KMS-11 (cell line): Measurements from ENCODE around the gene PSMD11.
A peak's percentile ranks its signal among the peaks of the same experiment; 100 is the strongest.

Source experiments
- H2AFZ ChIP-seq: fragments of 200-600 bp; sonication (generic); 2 replicates; pipeline ENCODE4 v1.6.1; 2016; ENCODE audit warnings: antibody characterized with exemption, mixed run types, low read depth
- H3K27ac ChIP-seq: fragments of 200-600 bp; sonication (generic); 2 replicates; pipeline ENCODE4 v1.6.1; 2016; ENCODE audit warnings: mild to moderate bottlenecking, mixed run types
- H3K27me3 ChIP-seq: fragments of 200-600 bp; sonication (generic); 2 replicates; pipeline ENCODE4 v1.6.1; 2017; ENCODE audit warnings: mild to moderate bottlenecking, low read depth, mixed run types, moderate library complexity; ENCODE audit not compliant: insufficient read depth
- H3K36me3 ChIP-seq: fragments of 200-600 bp; sonication (generic); 2 replicates; pipeline ENCODE4 v1.6.1; 2017; ENCODE audit warnings: mild to moderate bottlenecking, mixed run types; ENCODE audit not compliant: insufficient read depth
- H3K4me1 ChIP-seq: fragments of 200-600 bp; sonication (generic); 2 replicates; pipeline ENCODE4 v1.6.1; 2016; ENCODE audit warnings: mild to moderate bottlenecking, low read depth, mixed run types; ENCODE audit not compliant: poor library complexity, severe bottlenecking
- H3K4me2 ChIP-seq: fragments of 200-600 bp; sonication (generic); 2 replicates; pipeline ENCODE4 v1.7.0; 2016; ENCODE audit warnings: mild to moderate bottlenecking, mixed run types
- H3K4me3 ChIP-seq: fragments of 200-600 bp; sonication (generic); IDR thresholded peaks from 2 replicates; pipeline ENCODE4 v1.6.1; 2017; ENCODE audit warnings: low read depth, low read length, mixed read lengths; ENCODE audit not compliant: insufficient read depth
- H3K79me2 ChIP-seq: fragments of 200-600 bp; sonication (generic); 2 replicates; pipeline ENCODE4 v1.6.1; 2016; ENCODE audit warnings: low read depth, mixed run types; ENCODE audit not compliant: insufficient read depth
- H3K9ac ChIP-seq: fragments of 200-600 bp; sonication (generic); 2 replicates; pipeline ENCODE4 v1.6.1; 2016; ENCODE audit warnings: mild to moderate bottlenecking, mixed run types
- H4K20me1 ChIP-seq: fragments of 200-600 bp; sonication (generic); 2 replicates; pipeline ENCODE4 v1.6.1; 2016; ENCODE audit warnings: mild to moderate bottlenecking, mixed run types; ENCODE audit not compliant: insufficient read depth
- TF ChIP-seq, protein P1 (sequence below): fragments of 200-600 bp; sonication (generic); conservative IDR thresholded peaks from 2 replicates; pipeline ENCODE4 v1.6.1; 2017; ENCODE audit warnings: low read depth, mild to moderate bottlenecking, antibody characterized with exemption, low read length, moderate library complexity, mixed read lengths

Gene PSMD11

DNA sequence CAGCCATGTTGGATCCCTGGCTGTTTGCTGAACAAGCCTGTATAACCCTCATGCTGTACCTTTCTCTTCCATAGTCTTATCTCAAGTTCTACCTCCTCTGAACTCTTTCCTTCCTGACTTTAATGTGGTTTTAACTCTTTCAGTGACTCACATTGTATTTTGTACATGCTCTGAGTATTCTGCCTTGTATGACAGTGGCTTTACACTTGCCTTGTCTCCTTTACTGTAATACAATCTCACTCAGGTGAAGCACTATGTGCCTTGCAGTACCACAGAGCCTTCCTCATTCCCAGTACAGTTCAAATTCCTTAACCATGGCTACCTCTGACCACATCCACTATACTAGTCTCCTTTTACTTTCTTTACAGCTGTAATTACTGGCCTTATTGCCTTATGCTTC is 14.1 kb downstream of the PSMD11 start:
- Histone ChIP-seq H3K36me3 (peaks cover 58% of the 10 kb centered on the region; the same call in 1 of the 2 replicates), H3K27ac (no peak overlapping the region), H2AFZ (no peak overlapping the region), H4K20me1 (peaks cover 43% of the 10 kb centered on the region), H3K4me1 (peaks cover 46% of the 10 kb centered on the region), H3K4me3 (no peak overlapping the region), H3K9ac (no peak overlapping the region), H3K79me2 (peaks cover 93% of the 10 kb centered on the region), H3K4me2 (no peak overlapping the region), H3K27me3 (no peaks in the 10 kb centered on the region)
- TF ChIP-seq, protein P1, sequence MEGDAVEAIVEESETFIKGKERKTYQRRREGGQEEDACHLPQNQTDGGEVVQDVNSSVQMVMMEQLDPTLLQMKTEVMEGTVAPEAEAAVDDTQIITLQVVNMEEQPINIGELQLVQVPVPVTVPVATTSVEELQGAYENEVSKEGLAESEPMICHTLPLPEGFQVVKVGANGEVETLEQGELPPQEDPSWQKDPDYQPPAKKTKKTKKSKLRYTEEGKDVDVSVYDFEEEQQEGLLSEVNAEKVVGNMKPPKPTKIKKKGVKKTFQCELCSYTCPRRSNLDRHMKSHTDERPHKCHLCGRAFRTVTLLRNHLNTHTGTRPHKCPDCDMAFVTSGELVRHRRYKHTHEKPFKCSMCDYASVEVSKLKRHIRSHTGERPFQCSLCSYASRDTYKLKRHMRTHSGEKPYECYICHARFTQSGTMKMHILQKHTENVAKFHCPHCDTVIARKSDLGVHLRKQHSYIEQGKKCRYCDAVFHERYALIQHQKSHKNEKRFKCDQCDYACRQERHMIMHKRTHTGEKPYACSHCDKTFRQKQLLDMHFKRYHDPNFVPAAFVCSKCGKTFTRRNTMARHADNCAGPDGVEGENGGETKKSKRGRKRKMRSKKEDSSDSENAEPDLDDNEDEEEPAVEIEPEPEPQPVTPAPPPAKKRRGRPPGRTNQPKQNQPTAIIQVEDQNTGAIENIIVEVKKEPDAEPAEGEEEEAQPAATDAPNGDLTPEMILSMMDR, result no peak

DNA sequence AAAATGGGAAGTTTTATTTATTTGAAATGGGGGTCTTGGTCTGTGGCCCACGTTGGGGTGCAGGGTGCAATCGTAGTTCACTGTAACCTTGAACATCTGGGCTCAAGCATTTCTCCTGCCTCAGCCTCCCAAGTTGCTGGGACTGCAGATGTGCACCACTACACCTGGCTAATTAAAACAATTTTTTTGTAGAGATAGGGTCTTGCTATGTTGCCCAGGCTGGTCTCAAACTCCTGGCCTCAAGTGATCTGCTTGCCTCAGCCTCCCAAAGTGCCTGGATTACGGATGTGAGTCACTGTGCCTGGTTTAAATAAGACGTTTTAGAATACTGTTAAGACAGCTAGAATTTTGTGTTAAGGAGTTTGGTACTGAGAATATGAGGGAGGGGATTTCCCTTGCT is 15.7 kb downstream of the PSMD11 start:
- Histone ChIP-seq H3K4me3 (no peak overlapping the region), H3K79me2 (peaks cover 84% of the 10 kb centered on the region), H3K36me3 (peaks cover 59% of the 10 kb centered on the region; the same call in 1 of the 2 replicates), H3K27me3 (no peaks in the 10 kb centered on the region), H2AFZ (no peak overlapping the region), H3K9ac (no peak overlapping the region), H3K27ac (no peak overlapping the region), H3K4me2 (no peak overlapping the region), H3K4me1 (peaks cover 44% of the 10 kb centered on the region), H4K20me1 (peaks cover 49% of the 10 kb centered on the region)
- TF ChIP-seq, protein P1, result no peak

DNA sequence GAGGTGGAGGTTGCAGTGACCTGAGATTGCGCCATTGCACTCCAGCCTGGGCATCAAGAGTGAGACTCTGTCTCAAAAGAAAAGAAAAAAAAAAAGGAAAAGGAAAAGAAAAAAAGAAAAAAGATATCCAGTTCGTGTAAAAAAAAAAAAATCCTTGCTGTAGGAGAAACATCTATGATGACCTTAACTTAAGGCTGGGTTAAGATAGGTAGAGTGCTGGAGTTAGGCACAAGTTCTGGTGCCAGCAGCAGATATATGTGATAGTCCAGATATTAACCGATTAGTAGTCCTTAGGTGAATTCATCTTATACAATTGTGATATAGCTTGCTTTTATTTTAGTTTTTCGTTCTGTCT is 17.2 kb downstream of the PSMD11 start:
- H2AFZ ChIP-seq, result no peak overlapping the region
- TF ChIP-seq, protein P1, result no peak

DNA sequence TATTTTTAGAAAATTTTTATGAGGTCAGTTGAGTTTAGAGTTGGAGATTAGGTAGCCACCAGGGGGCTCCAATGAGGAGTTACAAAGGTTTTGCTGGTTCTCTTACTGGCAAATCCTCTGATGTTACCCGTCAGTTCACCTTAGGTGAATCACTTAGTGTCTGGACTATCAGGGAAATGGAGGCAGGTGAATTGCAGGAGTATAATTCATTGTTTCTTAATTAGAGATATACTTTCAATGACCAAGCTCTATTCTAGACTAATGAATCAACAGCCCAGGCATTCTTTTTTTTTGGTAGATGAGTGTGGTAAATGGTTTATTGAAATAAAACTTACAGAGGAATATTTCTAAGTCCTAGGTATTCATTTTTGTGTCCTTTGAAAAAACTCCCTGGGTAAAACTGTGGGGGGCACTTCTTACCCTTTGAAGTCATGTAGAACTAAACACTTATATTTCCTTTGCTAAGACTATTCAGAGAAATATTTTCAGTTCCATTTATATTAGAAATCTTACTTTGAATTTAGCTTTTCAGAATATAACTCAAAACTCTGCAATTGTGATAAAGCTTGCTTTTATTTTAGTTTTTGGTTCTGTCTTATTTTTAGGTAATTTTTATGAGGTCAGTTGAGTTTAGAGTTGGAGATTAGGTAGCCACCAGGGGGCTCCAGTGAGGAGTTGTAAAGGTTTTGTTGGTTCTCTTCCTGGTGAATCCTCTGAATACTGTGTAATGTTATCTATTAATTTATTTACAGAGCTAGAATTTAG is 17.7 kb downstream of the PSMD11 start:
- H3K4me3 ChIP-seq, result no peak overlapping the region
- TF ChIP-seq, protein P1, result peak; percentile 69
- H3K27ac ChIP-seq, result peak overlapping the region; percentile 4; the same call in 1 of the 2 replicates
- peaks cover 46% of the 10 kb centered on the region for H4K20me1 ChIP-seq
- peaks cover 50% of the 10 kb centered on the region; the same call in 1 of the 2 replicates for H3K36me3 ChIP-seq
- no peaks in the 10 kb centered on the region for H3K27me3 ChIP-seq
- peaks cover 28% of the 10 kb centered on the region for H3K4me1 ChIP-seq
- peaks cover 77% of the 10 kb centered on the region for H3K79me2 ChIP-seq
- H3K4me2 ChIP-seq, result no peak overlapping the region
- no peak overlapping the region for H3K9ac ChIP-seq
- H2AFZ ChIP-seq, result no peak overlapping the region

More for the DNA sequence above, 17.2 kb downstream of the PSMD11 start:
- Histone ChIP-seq H3K79me2 (peaks cover 77% of the 10 kb centered on the region), H3K4me2 (no peak overlapping the region), H3K27me3 (no peaks in the 10 kb centered on the region), H3K4me3 (no peak overlapping the region), H3K4me1 (peaks cover 32% of the 10 kb centered on the region), H4K20me1 (peaks cover 49% of the 10 kb centered on the region), H3K36me3 (peaks cover 52% of the 10 kb centered on the region; the same call in 1 of the 2 replicates), H3K27ac (peak overlapping the region; percentile 4; the same call in 1 of the 2 replicates), H3K9ac (no peak overlapping the region)
